Spinal cord (tissue), 10 donors: ENCODE results near the gene PEAK1. TPM values are rescaled to one million over a fixed set of nuclear protein-coding genes. Genes with fewer than 3 reads are reported as not detected.
A peak's percentile ranks its signal among the peaks of the same experiment; 100 is the strongest.
"Not testable (repeated sequence)": the region's sequence is repeated elsewhere in the genome, so short reads cannot be mapped to it uniquely, and the experiment has no call there.

ENCODE experiments used
- DNase-seq, 6 donors: peaks; one replicate each; pipeline versions ENCODE4 v3.0.0 to v3.0.0-alpha.2; 2013 to 2015; ENCODE audit warnings: low spot score in 6 of 6, low read depth in 4 of 6
- H3K27ac ChIP-seq: one replicate; pipeline ENCODE4 v1.5.1; 2013; ENCODE audit warnings: low read depth, low read length, control low read depth
- H3K27me3 ChIP-seq: one replicate; pipeline ENCODE4 v1.6.1; 2013; ENCODE audit warnings: low read length; ENCODE audit not compliant: control insufficient read depth, insufficient read depth
- H3K36me3 ChIP-seq: one replicate; pipeline ENCODE4 v1.6.1; 2013; ENCODE audit warnings: low read length; ENCODE audit not compliant: control insufficient read depth, insufficient read depth
- H3K4me1 ChIP-seq: one replicate; pipeline ENCODE4 v1.6.1; 2013; ENCODE audit warnings: low read length; ENCODE audit not compliant: control insufficient read depth, insufficient read depth
- H3K4me3 ChIP-seq: one replicate; pipeline ENCODE4 v1.5.1; 2013; ENCODE audit warnings: low read depth, low read length, control low read depth
- H3K9me3 ChIP-seq: one replicate; pipeline ENCODE4 v1.6.1; 2013; ENCODE audit warnings: low read length; ENCODE audit not compliant: control insufficient read depth, insufficient read depth
- WGBS: methylation state at CpG from one replicate; pipeline ENCODE4 v1.1.5; 2013; ENCODE audit warnings: missing lambda C conversion rate; ENCODE audit not compliant: insufficient coverage; 5-methylcytosine and 5-hydroxymethylcytosine counted together
- polyA plus RNA-seq, 2 donors: library from polyadenylated mRNA; unstranded; fragments of 120-200 nt; gene quantifications; one replicate each; pipeline ENCODE4 v1.2.1, GENCODE V29; 2013; ENCODE audit not compliant: insufficient read length in 2 of 2
- total RNA-seq, 2 donors: library from RNA; depleted of rRNA in 1 of 2; stranded (reverse); fragments of 120-200 nt in 1 of 2; fragments of >200 nt in 1 of 2; gene quantifications; one replicate each; pipeline versions ENCODE4 v1.2.3 to v1.2.4, GENCODE V29; 2013 to 2014
- donor health status: healthy.

The PEAK1 gene
- total and polyA plus RNA-seq, 4 donors, result 28.2 to 60.0 (median 36.2) TPM

DNA sequence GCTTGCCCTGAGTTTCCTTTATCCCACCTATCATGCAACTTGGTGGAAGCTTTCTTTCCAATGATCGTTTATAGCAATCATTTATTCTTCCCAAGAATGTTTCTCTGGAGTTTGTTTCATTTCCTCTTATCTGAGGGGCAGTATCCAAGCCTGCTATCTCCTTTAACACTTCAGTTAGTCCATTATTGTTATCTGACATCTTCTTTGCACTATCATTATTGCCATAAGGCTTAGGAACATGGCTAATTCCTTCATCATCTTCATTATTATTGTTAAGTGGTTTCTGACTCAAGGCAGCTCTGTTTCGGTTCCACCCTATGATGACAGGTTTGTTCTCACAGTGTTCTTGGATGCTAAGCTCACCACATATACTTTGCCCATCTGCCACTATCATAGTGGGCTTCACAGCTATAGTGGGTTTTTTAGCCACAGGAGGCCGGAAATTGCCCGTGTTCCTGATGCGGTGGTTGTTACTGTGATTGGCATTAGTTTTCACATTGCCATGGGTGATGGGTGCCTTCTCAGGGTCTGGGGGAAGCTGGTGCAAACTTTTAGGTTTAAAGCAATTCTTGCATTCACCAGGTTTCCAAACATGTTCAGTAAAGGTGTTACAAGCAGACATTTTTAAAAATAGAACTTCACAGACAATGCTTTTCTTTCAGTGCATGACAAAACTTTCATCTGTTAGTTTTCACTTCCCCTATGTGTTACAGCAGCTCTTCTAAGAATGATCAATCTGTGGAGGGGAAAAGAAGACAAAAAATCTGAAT, 238.4 kb downstream of the PEAK1 start:
- H3K9me3 ChIP-seq, result no peaks in the 10 kb centered on the region
- peaks cover 8% of the 10 kb centered on the region for H3K36me3 ChIP-seq
- H3K4me3 ChIP-seq, result no peak overlapping the region
- H3K27ac ChIP-seq, result no peak overlapping the region
- H3K27me3 ChIP-seq, result no peaks in the 10 kb centered on the region
- 86% methylated on average over 4 of the region's 5 CpGs for WGBS
- no peaks in the 10 kb centered on the region for H3K4me1 ChIP-seq
- DNase-seq, result no peak

DNA sequence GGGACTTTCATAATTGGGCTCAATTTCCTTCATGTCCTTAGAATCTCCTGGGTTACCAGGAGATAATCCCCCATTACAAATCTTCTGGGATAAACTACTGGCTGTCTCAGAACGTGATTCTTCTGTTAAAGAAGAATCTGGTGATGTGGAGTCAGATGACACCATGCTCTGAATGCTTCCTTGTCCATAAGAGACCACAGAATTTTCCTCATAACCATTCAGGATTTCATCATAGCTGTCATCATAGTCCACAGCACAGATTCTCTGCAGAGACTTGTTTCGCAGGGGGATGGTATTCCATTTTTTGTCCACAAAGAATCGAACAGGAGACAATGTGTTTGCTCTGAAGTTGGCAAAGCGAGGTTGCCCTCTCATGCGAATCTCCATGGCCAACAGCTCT, 239.1 kb downstream of the PEAK1 start:
- Histone ChIP-seq H3K27me3 (no peaks in the 10 kb centered on the region), H3K36me3 (peaks cover 8% of the 10 kb centered on the region), H3K4me3 (no peak overlapping the region), H3K27ac (no peak overlapping the region), H3K4me1 (no peaks in the 10 kb centered on the region), H3K9me3 (no peaks in the 10 kb centered on the region)
- WGBS, result 97% methylated on average over 4 of the region's 5 CpGs
- no peak for DNase-seq

DNA sequence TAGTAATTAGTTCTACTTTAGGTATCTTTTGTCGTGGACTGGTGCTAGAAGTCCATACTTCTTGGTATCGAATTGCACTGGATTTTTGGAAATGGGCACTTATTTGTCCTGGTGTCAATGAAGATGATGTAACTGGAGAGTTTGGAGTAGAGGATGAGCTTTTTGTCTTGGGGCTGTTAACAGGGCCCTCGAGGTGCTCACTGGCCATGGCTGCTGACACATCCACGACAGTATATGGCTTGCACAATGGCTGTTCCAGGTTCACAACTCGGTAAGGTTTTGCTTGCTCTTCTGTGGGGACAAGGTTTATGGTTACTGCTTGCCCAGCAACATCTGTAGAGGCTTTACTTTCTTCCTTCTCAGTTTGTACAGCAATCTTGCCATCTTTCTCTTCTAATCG, 239.6 kb downstream of the PEAK1 start:
- DNase-seq, result no peak
- H3K27ac ChIP-seq, result no peak overlapping the region
- no peaks in the 10 kb centered on the region for H3K4me1 ChIP-seq
- peaks cover 8% of the 10 kb centered on the region for H3K36me3 ChIP-seq
- no peak overlapping the region for H3K4me3 ChIP-seq
- no peaks in the 10 kb centered on the region for H3K27me3 ChIP-seq
- WGBS, result 100% methylated on average over 5 of the region's 6 CpGs
- H3K9me3 ChIP-seq, result no peaks in the 10 kb centered on the region

DNA sequence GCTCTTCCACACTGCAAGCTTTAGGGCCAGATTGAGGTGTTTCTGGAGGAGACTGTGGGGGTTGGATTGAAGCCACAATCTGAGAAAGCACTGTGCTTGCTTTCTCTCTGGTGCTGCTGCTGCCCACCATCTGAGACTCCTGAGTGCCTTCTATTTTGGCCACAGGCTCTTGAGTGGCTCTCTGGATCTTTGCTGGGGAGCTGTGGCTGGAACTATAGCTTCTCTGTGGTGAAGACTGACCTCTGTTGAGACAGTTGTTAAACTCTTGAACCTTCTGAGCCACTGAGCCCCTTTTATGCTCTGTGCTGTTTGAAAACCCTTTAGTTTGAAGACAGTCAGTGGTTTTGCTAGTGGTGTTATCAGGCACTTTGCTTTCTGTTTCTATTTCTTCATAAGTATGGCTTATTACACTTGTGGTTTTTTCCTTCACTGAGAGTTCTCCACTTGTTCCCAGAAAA, 240.3 kb downstream of the PEAK1 start:
- H3K27ac ChIP-seq, result no peak overlapping the region
- no peaks in the 10 kb centered on the region for H3K9me3 ChIP-seq

DNA sequence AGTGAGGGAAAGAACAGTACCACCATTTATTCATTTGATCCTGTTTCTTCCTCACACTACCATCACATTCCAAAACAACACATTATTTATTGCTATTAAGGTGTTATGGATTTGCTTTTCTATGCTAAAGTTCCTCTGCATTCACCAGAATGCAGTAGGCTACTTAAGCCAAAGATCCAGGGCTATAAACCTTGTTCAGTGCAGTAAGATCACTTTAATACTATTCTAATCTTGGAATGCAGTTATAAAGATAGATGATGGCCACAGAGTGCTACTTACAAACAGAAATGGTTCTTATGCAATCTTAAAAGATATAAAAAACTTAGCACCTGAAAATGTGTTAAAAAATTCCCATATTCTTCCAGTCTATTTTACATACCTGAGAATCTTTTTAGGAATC, 241.5 kb downstream of the PEAK1 start:
- peak in 1 of 6 donors; percentile 36 for DNase-seq
- H3K9me3 ChIP-seq, result no peaks in the 10 kb centered on the region
- no peaks in the 10 kb centered on the region for H3K27me3 ChIP-seq
- H3K4me3 ChIP-seq, result no peak overlapping the region
- H3K36me3 ChIP-seq, result peaks cover 8% of the 10 kb centered on the region
- no peaks in the 10 kb centered on the region for H3K4me1 ChIP-seq
- no peak overlapping the region for H3K27ac ChIP-seq

More for the DNA sequence above, 240.3 kb downstream of the PEAK1 start:
- Histone ChIP-seq H3K4me3 (no peak overlapping the region), H3K4me1 (no peaks in the 10 kb centered on the region), H3K36me3 (peaks cover 8% of the 10 kb centered on the region), H3K27me3 (no peaks in the 10 kb centered on the region)
- no peak for DNase-seq

DNA sequence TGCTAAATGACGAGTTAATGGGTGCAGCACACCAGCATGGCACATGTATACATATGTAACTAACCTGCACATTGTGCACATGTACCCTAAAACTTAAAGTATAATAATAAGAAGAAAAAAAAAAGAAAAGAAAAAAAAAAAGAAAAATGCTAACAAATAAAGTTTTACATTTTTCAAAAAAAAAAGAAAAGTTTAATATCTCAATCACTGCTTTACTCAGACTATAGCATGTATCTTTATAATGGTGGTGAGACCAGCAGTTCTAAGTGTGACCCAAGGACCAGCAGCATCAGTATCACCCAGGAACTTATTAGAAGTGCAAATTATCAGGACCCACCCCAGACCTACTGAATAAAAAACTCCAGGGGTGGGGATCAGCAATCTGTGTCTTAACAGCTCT, 243.8 kb downstream of the PEAK1 start:
- not testable (repeated sequence) for H3K4me3 ChIP-seq, H3K27me3 ChIP-seq, H3K4me1 ChIP-seq, DNase-seq, H3K27ac ChIP-seq, H3K9me3 ChIP-seq, H3K36me3 ChIP-seq
- WGBS, result no CpG with 5 or more reads among the region's 1 CpG

DNA sequence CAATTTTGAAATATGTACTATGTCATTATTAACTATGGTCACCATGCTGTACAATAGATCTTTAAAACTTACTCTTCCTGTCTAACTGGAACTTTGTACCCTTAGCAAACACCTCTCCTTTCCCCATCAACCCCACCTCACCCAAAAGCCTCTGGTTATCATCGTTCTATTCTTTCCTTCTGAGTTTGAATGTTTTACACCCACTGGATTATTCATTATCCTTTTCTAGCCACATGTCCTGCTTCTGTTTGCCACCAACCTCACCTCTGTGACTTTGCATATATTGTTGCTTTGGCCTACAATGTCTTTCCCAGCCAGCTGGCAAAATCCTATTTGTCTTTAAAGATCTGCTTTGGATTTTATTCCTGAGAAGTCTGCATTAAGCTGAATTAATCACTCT, 246.4 kb downstream of the PEAK1 start:
- Histone ChIP-seq H3K4me1 (no peaks in the 10 kb centered on the region), H3K9me3 (no peaks in the 10 kb centered on the region), H3K4me3 (no peak overlapping the region), H3K27me3 (no peaks in the 10 kb centered on the region), H3K27ac (no peak overlapping the region), H3K36me3 (no peaks in the 10 kb centered on the region)
- DNase-seq, result no peak
- WGBS, result 78% methylated on average over 1 of the region's 1 CpG

DNA sequence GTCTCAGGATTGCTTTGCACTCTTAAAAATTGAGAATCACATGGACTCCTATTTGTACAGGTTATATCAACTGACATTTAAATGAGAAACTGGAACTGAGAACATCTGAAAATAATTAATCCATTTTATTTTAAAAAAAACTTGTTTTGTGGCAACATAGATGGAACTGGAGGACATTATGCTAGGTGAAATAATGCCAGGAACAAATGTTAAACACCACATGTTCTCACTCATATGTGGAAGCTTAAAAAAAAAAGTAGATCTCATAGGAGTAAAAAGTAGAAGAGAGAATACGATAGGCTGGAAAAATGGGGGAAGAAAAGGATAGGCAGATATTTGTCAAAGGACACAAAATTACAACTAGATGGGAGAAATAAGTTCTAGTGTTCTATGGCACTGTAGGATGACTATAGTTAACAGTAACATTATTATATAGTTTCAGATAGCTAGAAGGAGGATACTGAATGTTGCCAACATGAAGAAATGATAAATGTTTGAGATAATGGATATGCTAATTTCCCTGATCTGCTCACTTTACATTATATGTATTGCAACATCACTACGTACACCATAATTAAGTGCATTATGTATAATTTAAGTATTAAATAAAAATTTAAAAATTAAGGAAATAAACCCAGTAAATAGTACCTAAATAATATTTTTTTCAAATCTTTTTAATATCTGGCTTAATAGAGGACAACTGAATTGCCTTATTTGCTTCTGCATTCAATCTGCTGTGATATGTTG, 248.5 kb downstream of the PEAK1 start:
- no peaks in the 10 kb centered on the region for H3K4me1 ChIP-seq
- no peaks in the 10 kb centered on the region for H3K36me3 ChIP-seq
- WGBS, result no CpG with 5 or more reads among the region's 2 CpGs
- no peak overlapping the region for H3K4me3 ChIP-seq
- no peak overlapping the region for H3K27ac ChIP-seq
- no peaks in the 10 kb centered on the region for H3K27me3 ChIP-seq
- no peaks in the 10 kb centered on the region for H3K9me3 ChIP-seq
- DNase-seq, result peak in 1 of 6 donors; percentile 38

DNA sequence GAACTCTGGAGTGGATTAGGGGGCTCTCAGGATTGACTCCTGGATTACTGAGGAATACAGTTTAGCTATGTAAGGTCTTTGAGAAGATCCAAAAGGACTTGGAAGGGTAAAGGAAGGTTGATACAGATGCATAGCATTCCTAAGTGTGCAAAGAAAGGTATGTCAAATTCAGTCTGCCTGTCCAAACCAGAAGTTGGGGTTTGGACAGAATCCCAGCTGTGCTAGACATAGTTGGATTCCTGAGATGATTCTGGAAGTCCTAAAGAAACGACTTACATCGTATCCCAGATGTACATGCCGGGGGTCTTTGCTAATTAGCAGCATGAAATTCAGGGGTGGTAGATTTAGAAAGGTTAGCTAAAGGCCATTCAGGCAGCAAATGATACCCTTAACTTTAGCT, 251.3 kb downstream of the PEAK1 start:
- Histone ChIP-seq H3K27ac (no peak overlapping the region), H3K36me3 (no peaks in the 10 kb centered on the region), H3K4me3 (no peak overlapping the region), H3K9me3 (no peaks in the 10 kb centered on the region), H3K4me1 (no peaks in the 10 kb centered on the region), H3K27me3 (no peaks in the 10 kb centered on the region)
- DNase-seq, result no peak
- WGBS, result 100% methylated on average over 2 of the region's 3 CpGs

DNA sequence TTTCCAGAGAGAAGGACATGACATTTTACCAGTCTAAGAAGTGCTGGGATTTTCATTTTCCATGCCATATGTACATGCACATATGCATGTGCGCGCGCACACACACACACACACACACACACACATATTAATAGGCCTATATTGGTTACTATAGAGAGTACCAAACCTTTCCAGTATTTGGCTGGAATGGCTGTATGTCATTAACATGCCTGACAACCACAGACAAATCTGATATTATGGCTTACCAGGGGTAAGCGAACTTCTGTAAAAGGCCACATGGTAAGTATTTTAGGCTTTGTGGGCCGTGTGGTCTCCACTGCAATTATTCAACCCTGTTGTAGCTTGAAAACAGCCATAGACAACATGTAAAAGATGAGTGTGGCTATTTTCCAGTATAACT, 251.8 kb downstream of the PEAK1 start:
- no peak for DNase-seq
- H3K36me3 ChIP-seq, result no peaks in the 10 kb centered on the region
- no peaks in the 10 kb centered on the region for H3K27me3 ChIP-seq
- H3K9me3 ChIP-seq, result no peaks in the 10 kb centered on the region
- H3K27ac ChIP-seq, result no peak overlapping the region
- no peaks in the 10 kb centered on the region for H3K4me1 ChIP-seq
- WGBS, result no CpG with 5 or more reads among the region's 5 CpGs
- no peak overlapping the region for H3K4me3 ChIP-seq
